ENCODE data around the gene ZNF322.

The ZNF322 gene

DNA sequence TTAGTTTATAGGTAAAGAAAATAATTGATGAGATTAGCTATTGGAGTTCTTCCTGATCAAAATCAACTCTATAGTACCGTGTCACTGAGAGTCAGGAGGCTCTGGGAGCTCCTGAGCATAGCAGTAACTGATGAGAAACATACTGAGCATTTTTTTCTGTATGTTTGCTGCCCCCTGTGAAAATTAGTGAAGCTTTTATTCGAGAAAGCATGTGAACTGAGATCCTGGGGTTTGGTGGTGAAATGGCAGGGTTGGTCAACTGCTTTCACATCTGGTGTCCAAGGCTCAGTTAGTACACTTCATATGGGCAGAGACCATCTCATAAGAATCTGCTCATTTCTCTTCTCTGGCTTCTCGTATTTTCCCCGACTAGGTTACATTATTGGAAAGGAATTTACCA lies 66.9 kb downstream of the ZNF322 start:
- DNase-seq (ENCODE audit: low read depth in 2 of 2) = no peak

DNA sequence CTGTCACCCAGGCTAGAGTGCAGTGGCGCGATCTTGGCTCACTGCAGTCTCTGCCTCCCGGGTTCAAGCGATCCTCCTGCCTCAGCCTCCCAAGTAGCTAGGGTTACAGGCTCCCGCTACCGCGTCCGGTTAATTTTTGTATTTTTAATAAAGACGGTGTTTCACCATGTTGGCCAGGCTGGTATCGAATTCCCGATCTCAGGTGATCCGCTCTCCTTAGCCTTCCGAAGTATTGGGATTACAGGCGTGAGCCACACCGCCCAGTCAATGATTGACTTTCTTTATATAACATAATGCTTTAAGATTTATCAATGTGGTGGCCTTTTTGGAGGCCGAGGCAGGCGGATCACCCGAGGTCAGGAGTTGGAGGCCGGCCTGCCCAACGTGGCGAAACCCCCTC lies 70.6 kb downstream of the ZNF322 start:
- no peak for DNase-seq (ENCODE audit: low read depth in 2 of 2)

Data from stimulated activated CD8-positive, alpha-beta memory T cell treated with anti-CD3 and anti-CD28 coated beads, Interleukin-2, amount 100 ng/mL, for 48 hours (primary cell).